Urothelium cell line (cell line): ENCODE measurements around the gene CUTC.

Source experiments
- DNase-seq: peaks from one replicate; pipeline ENCODE4 v3.0.0; 2011; ENCODE audit warnings: low spot score, mixed read lengths
- FAIRE-seq: peaks from 2 replicates; lab custom pipeline; 2011; peaks lifted over from hg19 to GRCh38; lab: Jason Lieb, UNC

CUTC gene

GRCh38 chr10:99781734-99782429, 49.8 kb downstream of the CUTC start:
- DNase-seq = no peak
- FAIRE-seq = no peak

- DNase-seq (no peak), FAIRE-seq (no peak)
Measured at GRCh38 chr10:99782447-99783286, 50.6 kb downstream of the CUTC start, which contains the start of gene ABCC2. Gene ABCC2, plus strand, starts transcription at chr10:99782640. Its CDS starts 205 bp downstream, at chr10:99782845.

GRCh38 chr10:99784016-99784726, 52.1 kb downstream of the CUTC start:
- DNase-seq (no peak), FAIRE-seq (peak; percentile 27)

DNA sequence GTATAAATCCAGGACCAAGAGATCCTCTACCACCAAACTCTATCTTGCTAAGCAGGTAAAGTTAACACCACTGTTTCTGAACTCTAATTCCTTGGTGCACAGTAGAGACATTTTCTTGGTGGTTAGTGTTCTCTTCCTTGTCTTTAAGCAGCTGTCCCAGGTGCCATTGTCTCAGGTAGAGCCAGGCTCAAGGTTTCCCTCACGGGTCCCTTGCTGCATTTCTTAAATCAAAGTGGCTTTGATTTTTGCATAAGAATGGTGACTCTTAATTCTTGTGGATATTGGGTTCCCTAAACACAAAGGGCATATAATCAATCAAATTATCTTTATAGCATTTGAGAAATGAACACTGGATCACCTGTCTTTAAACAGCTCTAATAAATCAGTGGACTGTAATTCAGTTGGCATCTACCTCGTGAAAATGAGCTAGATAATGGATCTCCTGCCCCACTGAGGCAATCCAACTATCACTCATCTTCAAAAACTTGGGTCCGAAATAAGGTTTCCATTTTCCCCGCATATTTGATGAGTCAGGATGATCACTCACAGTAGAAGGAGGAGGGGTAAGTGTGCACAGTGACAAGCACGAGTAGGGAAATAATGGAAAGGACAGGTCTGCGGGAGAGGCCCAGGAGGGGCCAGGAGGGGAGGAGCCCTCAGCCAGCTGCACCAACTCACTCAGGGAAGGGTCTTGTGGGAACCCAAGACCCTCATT, 52.9 kb downstream of the CUTC start:
- FAIRE-seq = no peak

DNA sequence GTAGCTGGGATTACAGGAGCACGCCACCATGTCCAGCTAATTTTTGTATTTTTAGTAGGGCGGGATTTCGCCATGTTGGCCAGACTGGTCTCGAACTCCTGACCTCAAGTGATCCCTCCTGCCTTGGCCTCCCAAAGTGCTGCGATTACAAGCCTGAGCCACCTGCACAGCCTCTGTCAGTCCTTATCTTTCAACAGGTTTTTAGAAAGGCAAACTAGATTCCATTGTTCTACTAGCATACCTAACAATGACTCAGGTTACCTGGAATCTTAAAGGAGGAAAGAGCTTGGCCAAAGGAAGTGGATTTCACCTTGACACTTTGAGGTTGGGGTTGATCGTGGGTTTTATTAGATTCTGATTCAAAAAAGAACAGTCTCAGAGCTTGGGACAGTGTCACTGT, 53.6 kb downstream of the CUTC start:
- peak; percentile 31 for DNase-seq
- FAIRE-seq = no peak

More for the DNA sequence above, 52.9 kb downstream of the CUTC start:
- DNase-seq = peak; percentile 30

- FAIRE-seq = no peak
- no peak for DNase-seq
Measured at GRCh38 chr10:99787311-99787710, 55.3 kb downstream of the CUTC start.

GRCh38 chr10:99787782-99788445, 55.9 kb downstream of the CUTC start:
- FAIRE-seq = no peak

DNA sequence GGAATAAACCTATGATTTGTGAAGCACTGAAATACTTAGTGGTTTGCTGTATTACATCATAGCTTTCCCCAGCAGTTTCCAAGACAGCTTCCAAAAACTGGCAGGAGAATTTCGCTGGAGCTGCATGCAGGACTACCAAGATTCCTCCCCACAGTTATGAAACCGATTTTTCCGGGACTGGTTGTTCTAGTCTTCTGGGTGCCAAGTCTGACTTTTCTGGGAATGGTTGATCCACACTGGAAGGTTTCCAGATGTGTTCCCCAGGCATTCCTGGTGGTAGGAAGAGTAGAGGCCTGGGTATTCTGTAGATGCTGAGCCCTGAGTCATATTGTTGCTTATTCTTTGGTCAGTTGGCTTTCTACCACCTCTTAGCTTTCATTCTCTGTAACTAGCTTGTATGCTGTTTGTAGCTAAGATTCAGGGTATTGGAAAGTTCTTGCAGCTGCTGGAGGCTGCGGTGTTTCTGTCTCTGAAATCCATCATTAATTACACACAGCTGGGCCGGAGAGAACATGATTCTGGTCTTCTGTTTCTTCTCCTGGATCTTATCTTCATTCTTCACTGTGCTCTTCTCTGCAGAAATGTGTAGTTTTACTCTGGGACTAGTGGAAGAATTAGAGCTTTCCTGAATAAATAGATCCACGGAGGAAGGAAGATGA, 56.7 kb downstream of the CUTC start:
- FAIRE-seq (no peak), DNase-seq (no peak)

More at GRCh38 chr10:99787782-99788445, 55.9 kb downstream of the CUTC start:
- no peak for DNase-seq

GRCh38 chr10:99791831-99792230, 59.8 kb downstream of the CUTC start:
- DNase-seq = no peak
- no peak for FAIRE-seq

GRCh38 chr10:99793819-99794218, 61.8 kb downstream of the CUTC start:
- DNase-seq (no peak), FAIRE-seq (no peak)

- no peak for DNase-seq
- no peak for FAIRE-seq
Measured at GRCh38 chr10:99796928-99797327, 64.9 kb downstream of the CUTC start.

DNA sequence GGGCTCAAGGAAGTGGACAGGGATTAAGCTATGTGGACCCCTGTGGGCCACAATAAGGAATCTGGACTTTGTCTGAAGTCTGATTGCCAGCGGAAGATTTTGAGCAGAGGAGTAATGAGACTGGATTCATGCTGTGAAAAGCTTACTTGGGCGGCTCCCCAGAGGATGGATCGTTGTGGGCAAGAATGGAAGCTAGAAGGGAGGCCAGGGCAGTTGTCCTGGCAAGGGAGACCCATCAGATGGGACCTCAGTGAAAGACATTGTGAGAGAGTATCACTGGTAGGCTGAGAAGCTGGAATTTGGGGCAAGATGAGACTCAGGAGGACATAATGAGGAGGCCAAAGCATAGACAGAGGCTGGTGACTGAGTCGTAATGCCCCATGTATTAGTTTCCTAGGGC, 66.0 kb downstream of the CUTC start:
- DNase-seq (no peak), FAIRE-seq (no peak)

- DNase-seq = no peak
- no peak for FAIRE-seq
Measured at GRCh38 chr10:99798920-99799319, 66.9 kb downstream of the CUTC start.

DNA sequence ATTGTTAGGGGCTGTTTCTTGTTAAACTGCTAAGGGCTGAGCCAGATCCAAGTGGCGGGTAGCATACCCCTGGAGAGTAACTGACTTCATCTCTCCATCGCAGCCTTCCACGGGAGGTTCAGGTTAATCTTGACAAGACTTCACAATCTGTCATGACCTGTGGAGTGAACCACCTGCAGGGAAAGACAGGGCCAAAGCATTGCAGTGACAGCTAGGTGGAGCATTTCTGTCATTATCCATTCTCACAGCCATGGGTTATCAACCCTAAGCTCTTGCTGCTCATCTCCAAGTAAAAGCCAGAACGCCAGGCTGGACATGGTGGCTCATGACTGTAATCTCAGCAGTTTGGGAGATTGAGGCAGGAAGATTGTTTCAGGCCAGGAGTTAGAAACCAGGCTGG, 67.6 kb downstream of the CUTC start:
- DNase-seq (no peak), FAIRE-seq (no peak)

DNA sequence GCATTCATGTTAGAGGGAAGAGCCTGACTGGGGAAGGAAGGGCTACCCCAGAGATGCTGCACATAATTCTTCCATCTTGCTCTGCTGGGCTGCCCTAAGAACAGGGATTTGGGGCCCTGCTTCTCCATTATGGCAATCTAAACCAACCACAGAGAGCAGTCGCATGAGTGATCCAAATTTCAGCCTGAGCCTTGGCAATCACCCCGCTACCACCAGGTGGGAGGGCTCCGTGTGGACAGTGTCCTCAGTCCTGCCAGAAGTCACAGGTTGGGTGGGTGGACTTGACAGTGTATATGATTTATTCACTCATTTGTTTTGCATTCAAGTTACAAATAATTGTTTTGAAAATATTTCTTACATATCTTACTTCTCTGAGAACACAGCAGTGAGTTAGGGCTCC, 72.4 kb downstream of the CUTC start:
- DNase-seq (no peak), FAIRE-seq (no peak)

- DNase-seq (no peak), FAIRE-seq (no peak)
Measured at GRCh38 chr10:99805190-99805589, 73.2 kb downstream of the CUTC start.
